Muscle layer of duodenum (tissue), 2 donors: Measurements from ENCODE around the gene PLA2G4F.

Source experiments
- H3K27ac ChIP-seq: one replicate; pipeline ENCODE4 v1.7.0; 2013; ENCODE audit warnings: mild to moderate bottlenecking, low read length
- H3K27me3 ChIP-seq: one replicate; pipeline ENCODE4 v1.7.0; 2013; ENCODE audit warnings: low read depth, mild to moderate bottlenecking, control low read depth, low read length
- H3K36me3 ChIP-seq, 2 donors: one replicate each; pipeline ENCODE4 v1.7.0; 2013; ENCODE audit warnings: low read length in 2 of 2, control low read depth in 1 of 2, mild to moderate bottlenecking in 1 of 2; ENCODE audit not compliant: insufficient read depth in 2 of 2, control insufficient read depth in 1 of 2
- H3K4me1 ChIP-seq, 2 donors: one replicate each; pipeline ENCODE4 v1.7.0; 2013; ENCODE audit warnings: low read length in 2 of 2, mild to moderate bottlenecking in 2 of 2, control low read depth in 1 of 2, moderate library complexity in 1 of 2; ENCODE audit not compliant: insufficient read depth in 2 of 2, control insufficient read depth in 1 of 2
- H3K4me3 ChIP-seq, 2 donors: one replicate each; pipeline ENCODE4 v1.7.0; 2013; ENCODE audit warnings: low read length in 2 of 2, low read depth in 1 of 2, mild to moderate bottlenecking in 1 of 2
- H3K9me3 ChIP-seq, 2 donors: one replicate each; pipeline ENCODE4 v1.7.0; 2013; ENCODE audit warnings: low read length in 2 of 2, control low read depth in 1 of 2, mild to moderate bottlenecking in 1 of 2; ENCODE audit not compliant: control insufficient read depth in 1 of 2
- donor health status: healthy.

The PLA2G4F gene

DNA sequence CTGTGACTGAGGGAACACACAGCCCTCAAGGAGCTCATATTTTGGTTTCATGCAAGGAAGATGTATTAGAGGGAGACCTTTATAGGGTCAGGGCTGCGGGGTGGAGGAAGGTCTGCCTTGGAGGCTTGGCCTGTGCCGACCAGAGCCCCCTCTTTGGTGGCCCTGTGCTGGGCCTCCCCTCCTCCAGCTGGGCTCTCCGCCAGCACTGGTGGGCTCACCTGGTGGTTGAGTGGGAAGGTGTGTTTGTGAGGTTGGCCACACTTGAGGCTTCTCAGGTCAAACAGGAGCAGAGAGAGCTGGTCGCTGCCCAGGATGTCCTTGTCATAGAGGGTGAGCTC, 2.6 kb downstream of the PLA2G4F start:
- H3K27ac ChIP-seq: no peak overlapping the region
- no peaks in the 10 kb centered on the region for H3K4me1 ChIP-seq
- H3K4me3 ChIP-seq: no peak overlapping the region
- H3K27me3 ChIP-seq: no peaks in the 10 kb centered on the region
- H3K9me3 ChIP-seq: no peaks in the 10 kb centered on the region
- peaks cover 1 to 3% of the 10 kb centered on the region in 2 donors for H3K36me3 ChIP-seq

DNA sequence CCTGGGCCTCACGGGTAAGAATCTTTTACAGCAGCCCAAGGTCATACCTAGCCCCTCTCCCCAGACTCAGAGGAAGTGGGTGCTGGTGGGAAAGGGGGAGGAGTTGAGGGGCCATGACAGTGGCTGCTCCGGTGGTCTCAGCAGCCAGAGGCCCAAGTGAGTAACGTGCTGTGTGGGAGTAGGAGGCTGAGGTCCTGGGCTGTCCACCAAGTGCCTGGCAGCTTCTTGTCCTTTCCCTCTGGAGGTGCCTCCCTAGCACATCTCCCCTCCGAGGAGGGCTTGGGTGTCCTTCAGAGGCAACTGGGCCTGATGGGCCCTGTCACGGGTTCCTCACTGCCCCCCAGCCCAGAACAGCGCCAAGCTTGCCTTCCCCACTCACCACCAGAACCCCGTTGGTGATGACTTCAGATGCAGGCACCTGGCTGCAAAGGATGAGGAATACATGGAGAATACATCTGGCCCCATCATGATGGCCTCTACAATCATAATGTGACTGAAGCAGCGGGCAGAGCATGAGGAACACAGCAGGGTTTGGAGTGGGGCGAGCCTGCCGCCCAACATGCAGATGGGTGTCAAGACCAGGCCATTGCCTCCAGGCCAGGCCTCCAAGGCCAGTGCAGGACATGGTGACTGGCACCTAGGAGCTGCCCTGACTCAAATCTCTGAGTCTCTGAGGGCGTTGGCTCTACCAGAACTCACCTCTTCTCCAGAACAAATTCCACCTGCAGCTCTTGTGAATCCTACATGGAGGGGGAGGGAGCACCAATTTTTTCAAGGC, 3.3 kb downstream of the PLA2G4F start:
- Histone ChIP-seq H3K4me3 (no peak overlapping the region), H3K27ac (no peak overlapping the region), H3K9me3 (no peaks in the 10 kb centered on the region), H3K27me3 (no peaks in the 10 kb centered on the region), H3K4me1 (no peaks in the 10 kb centered on the region), H3K36me3 (no peaks in the 10 kb centered on the region)

DNA sequence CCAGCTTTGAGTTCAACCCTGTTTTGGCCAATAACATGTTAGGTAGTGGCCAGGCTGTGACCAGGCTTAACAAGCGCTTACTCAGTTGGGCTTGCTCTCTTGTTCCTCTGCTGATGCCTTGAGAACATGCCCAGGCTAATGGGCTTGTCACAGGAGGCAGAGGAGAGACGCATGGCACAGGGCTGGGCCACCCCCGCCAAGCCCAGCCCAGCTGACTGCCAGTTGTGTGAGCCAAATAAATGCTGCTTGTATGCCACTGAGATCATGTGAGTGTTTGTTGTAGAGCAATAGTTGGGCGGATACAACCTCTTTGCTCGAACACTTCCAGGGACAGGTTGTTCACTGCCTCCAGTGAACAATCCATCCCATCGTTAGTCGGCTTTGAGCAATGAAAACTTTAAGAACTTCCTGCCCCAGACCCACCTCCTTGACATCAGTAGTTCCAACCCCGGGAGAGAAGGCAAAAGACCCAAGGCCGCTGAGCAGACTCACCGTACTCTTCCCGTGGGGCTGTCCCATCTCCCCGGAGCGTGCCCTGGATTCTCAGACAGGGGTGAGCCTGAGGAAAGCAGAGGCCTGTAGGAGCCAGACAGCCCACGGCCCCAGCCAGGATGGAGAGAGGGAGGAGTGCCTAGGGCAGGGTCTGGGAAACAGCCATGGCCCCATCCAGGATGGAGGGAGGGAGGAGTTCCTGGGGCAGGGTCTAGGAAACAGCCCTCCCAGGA, 4.1 kb downstream of the PLA2G4F start:
- Histone ChIP-seq H3K9me3 (no peaks in the 10 kb centered on the region), H3K4me1 (no peaks in the 10 kb centered on the region), H3K4me3 (no peak overlapping the region), H3K27me3 (no peaks in the 10 kb centered on the region), H3K27ac (no peak overlapping the region), H3K36me3 (no peaks in the 10 kb centered on the region)

DNA sequence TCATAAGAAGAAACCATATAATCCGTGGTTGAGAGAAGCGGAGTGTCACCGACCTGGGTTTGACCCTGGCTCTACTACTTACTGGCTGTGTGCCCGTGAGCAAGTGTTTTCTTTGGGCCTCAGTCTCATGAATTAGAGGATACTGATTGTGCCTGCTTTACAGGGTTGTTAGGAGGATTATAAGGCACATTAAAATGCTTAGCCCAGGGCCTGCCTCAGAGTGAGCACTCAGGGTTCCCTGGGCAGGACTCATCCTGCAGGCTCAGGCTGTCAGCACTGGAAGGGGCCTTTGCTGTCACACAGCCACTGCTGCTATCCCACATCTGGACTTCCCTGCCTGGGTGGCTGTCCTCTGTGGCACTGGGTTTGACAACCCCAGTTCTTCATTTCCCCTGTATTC, 4.7 kb downstream of the PLA2G4F start:
- no peaks in the 10 kb centered on the region for H3K36me3 ChIP-seq
- H3K27me3 ChIP-seq: no peaks in the 10 kb centered on the region
- H3K9me3 ChIP-seq: no peaks in the 10 kb centered on the region
- H3K4me3 ChIP-seq: no peak overlapping the region
- no peak overlapping the region for H3K27ac ChIP-seq
- no peaks in the 10 kb centered on the region for H3K4me1 ChIP-seq

DNA sequence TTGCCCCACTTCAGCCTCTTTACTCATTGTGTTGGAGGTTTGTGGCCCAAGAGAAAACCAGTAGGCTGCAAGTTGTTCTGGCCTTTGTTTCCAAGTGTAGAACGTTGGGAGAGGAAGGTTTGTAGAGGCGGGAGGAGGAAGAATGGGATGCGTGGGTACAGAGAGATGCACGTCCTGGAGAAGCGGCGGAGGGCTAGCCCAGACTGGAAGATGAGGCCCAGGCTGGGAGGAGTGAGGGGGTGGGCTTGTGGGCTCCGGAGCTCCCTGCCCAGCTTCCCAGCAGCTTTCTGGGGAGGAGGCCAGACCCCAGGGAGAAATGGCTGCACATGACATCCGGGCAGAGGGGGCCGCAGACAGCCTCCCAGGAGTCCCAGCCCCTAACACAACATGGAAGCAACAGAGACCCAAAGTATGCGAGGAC, 5.3 kb downstream of the PLA2G4F start:
- Histone ChIP-seq H3K4me1 (no peaks in the 10 kb centered on the region), H3K27me3 (no peaks in the 10 kb centered on the region), H3K36me3 (no peaks in the 10 kb centered on the region), H3K9me3 (no peaks in the 10 kb centered on the region), H3K4me3 (no peak overlapping the region), H3K27ac (no peak overlapping the region)

DNA sequence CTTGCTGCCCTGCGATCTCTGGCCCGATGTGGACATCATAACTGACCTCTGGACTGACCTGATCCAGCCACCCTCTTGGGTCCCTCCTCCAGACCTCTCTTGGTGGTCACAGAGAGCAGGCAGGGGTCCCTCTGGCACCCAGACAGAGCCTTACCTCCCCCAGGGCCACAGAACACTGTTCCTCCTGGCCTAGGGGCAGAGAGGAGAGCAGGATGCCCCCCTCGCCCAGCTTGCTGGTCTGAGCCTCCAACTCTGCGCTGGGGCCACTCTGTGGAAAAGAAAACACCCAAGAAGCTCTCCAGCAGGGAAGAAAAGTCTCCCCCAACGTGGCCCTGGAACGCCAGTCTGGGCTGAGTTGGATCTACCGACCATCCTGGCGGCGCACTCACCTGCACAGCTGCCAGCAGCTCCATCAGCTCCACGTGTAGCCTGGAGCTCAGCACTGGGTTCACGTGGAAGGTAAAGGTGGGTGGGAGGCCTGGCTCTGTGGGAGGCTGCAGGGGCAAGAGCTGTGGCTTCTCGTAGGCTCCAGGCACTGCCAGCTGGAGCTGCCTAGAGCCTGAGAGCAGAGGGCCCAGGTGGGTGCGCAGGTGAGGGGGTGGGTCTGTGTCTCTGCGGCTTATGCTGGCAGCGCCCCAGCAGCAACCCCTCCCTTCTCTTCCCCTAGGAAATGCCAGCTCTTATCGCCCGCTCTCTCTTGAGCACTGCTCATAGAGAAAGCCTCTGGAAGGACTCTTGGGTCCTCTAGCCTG, 6.0 kb downstream of the PLA2G4F start:
- Histone ChIP-seq H3K4me3 (no peak overlapping the region), H3K27me3 (no peaks in the 10 kb centered on the region), H3K4me1 (no peaks in the 10 kb centered on the region), H3K27ac (no peak overlapping the region), H3K36me3 (no peaks in the 10 kb centered on the region), H3K9me3 (no peaks in the 10 kb centered on the region)

DNA sequence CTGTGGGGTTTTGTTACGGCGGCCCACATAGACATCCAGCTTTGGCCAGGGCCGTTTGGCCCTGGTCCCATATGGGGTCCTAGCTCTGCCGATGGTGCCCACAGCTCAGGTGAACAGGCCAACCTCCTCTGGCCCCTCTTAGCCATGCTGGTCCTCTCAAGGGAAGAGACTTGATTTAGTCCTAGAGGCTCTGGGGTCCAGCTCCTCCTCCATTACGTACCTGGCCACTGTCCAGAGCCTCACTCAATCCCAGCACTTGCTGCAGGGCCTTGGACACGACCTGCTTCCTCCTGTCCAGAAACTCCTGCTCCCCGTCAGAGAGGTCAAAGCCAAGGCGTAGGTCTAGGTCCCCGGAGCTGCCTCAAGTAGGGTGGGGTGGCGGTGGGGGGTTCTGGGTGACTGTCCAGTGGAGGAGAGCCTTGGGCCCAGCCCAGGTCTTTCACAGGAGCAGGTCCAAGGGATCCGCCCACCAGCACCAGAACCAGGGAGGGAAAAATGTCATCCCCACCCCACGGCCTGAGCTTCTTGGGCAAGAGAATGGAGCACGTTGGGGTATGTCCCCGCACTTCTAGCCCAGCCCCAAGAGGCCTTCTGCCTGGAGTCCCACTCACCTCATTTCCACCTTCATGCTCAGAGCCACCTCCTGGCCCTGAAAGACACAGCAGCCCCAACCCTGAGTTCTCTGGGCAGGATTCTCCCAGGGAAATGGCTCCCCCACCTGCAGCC, 6.8 kb downstream of the PLA2G4F start:
- Histone ChIP-seq H3K36me3 (no peaks in the 10 kb centered on the region), H3K4me3 (no peak overlapping the region), H3K27me3 (no peaks in the 10 kb centered on the region), H3K27ac (no peak overlapping the region), H3K9me3 (no peaks in the 10 kb centered on the region), H3K4me1 (no peaks in the 10 kb centered on the region)

DNA sequence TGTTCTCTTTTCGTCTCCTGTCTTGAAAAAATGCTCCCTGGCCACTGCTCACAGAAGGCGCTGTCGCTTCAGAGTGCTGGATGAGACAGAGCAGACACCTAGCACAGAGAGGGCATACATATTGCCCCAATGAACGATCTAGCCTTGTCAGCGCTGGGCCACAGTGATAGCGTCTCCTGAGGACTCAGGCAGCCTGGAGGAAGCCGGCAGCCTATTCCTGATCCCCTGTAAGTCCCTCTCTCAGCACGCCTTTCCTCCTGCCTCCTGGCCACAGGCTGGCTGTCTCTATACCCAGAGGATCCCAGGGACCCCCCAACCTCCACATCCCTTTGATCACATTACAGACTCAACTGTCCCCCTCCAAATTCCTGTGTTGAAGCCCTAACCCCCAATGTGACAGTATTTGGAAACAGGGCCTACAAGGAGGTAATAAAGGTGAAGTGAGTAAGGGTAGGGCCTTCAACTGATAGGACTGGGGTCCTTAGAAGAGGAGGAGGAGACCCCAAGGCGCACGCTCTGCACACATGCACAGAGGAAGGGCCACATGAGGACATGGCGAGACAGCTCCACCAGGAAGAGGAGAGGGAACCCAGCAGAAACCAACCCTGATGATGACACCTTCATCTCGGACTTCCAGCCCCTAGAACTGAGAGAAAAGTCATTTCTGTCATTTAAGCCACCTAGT, 7.5 kb downstream of the PLA2G4F start:
- no peaks in the 10 kb centered on the region for H3K4me1 ChIP-seq
- H3K4me3 ChIP-seq: no peak overlapping the region
- no peaks in the 10 kb centered on the region for H3K36me3 ChIP-seq
- H3K27me3 ChIP-seq: no peaks in the 10 kb centered on the region
- no peaks in the 10 kb centered on the region for H3K9me3 ChIP-seq
- H3K27ac ChIP-seq: no peak overlapping the region

DNA sequence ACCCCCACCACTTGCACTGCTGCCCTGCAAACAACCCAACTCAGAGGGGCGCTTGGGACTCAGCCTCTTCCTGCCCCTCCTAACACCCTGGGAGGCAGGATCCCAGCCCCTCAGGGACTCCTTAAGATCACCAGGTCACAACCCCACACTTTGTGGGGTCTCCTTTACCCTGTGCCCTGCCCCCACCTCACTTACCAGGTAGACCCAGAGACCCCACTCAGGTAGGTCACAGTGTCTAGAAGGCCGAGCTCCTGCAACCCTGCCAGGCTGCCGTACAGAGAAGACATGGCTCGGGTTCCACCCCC, 9.1 kb downstream of the PLA2G4F start:
- no peaks in the 10 kb centered on the region for H3K4me1 ChIP-seq
- no peaks in the 10 kb centered on the region for H3K9me3 ChIP-seq
- H3K27ac ChIP-seq: no peak overlapping the region
- no peaks in the 10 kb centered on the region for H3K27me3 ChIP-seq
- H3K4me3 ChIP-seq: no peak overlapping the region
- H3K36me3 ChIP-seq: no peaks in the 10 kb centered on the region

DNA sequence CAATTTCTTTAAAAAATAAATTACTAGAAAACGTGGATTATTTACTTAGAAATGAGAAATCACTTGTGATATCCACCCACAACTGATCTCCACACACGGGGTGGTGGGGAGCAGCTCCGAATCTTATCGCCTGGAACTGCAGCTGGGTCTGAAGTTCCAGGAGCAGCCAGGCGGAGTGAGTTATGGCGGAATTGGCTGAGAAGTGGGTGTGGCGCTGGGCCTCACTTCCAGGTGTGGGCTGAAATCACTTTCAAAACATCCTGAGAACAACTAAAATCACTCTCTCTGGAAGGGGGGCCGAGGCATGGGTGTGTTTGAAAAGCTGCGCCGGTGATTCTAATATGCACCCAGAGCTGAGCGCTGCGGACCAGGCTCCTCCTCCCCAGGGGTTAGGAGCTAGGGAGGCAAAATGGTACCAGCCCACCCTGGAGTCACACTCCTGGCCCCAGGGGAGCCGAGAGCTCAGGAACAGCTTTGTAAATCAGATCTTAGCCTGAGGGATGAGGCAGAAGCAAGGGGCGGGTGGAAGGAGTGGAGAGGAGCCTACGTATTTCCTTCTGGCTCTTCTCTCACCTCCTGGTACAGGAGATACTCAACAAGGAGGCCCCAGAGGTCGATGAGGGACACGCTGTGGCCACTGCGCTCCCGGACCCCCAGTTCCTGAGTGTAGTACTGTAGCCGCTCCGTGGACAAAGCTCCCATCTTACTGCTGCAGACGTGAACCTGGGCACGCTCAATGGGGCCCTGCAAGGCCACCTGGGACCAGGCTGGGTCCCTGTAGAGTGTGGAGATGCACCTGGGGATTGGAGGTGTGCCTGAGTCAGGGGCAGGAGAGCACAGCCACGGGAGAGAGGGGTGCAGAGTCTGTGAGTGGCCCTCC, 9.6 kb downstream of the PLA2G4F start:
- Histone ChIP-seq H3K27ac (no peak overlapping the region), H3K36me3 (no peaks in the 10 kb centered on the region), H3K4me3 (no peak overlapping the region), H3K27me3 (no peaks in the 10 kb centered on the region), H3K4me1 (no peaks in the 10 kb centered on the region), H3K9me3 (no peaks in the 10 kb centered on the region)
